ENCODE measurements around the gene SMCHD1.
"Not testable (repeated sequence)": the region's sequence is repeated elsewhere in the genome, so short reads cannot be mapped to it uniquely, and the experiment has no call there.

Gene SMCHD1

DNA sequence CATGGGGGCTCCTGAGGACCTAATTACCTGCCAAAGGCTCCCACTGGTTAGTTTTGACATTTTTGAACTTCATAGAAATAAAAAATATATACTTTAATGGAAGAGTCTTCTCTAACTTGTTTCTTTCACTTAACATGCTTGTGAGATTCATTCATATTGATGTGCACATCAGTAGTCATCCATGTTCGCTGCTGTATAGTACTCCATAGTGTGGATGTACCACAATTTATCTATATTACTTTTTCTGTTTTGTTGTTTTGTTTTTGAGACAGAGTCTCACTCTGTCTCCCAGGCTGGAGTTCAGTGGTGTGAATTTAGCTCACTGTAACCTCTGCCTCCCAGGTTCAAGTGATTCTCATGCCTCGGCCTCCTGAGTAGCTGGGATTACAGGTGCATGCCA is 168.4 kb downstream of the SMCHD1 start:
- DNase-seq, result no peak

DNA sequence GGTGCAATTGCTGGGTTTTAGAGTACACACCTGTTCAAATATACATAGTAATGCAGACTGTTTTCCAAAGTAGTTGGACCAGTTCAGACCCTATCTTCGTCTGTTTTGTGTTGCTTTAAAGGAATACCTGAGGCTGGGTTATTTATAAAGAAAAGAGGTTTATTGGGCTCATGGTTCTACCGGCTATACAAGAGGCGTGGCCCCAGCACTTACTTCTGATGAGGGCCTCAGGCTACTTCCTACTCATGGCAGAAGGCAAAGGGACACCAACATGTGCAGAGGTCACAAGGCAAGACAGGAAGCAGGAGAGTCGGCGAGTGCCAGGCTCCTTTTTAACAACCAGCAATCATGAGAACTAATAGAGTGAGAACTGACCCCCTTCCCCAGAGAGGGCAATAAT is 169.3 kb downstream of the SMCHD1 start:
- DNase-seq, result no peak

GRCh38 chr18:2825613-2826175 is 170.2 kb downstream of the SMCHD1 start:
- DNase-seq, result no peak

DNA sequence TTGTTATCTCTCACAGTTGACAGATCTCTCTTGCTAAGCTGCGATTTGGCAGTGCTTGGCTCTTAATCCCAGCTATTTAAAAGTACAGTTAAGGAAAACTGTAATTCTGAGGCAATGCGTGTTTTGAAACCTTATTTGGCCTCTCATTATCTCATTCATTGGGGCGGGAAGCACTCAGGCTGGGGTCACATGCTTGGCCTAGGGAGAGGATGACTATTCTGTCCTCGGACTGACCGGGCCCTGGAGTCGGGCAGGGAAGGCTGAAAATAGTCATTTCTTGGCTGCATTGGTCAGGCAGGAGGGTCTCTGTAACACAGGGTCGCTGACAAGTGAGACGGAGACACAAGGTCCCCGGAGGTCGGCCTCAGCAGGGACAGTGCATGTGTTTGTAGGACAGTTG is 171.1 kb downstream of the SMCHD1 start:
- DNase-seq, result no peak

GRCh38 chr18:2827061-2827460 is 171.5 kb downstream of the SMCHD1 start:
- DNase-seq, result no peak

GRCh38 chr18:2836118-2836517 is 180.6 kb downstream of the SMCHD1 start:
- not testable (repeated sequence) for DNase-seq

GRCh38 chr18:2837290-2837689 is 181.8 kb downstream of the SMCHD1 start:
- DNase-seq, result not testable (repeated sequence)

DNA sequence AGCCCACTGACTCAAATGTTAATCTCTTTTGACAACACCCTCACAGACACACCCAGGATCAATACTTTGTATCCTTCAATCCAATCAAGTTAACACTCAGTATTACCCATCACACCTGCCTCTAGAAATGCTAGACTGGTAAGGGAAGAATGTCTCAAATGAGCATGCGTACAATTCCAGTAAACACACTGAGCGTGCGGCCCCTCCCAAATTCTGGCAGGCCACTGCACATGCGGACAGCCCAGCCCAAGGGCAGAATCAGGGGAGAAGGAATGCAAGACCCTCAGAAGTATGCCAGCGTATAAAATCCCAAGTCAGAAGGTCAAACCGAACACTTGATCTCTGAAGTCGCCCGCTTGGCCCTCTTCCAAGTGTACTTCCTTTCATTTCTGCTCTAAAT is 183.7 kb downstream of the SMCHD1 start:
- no peak for DNase-seq

DNA sequence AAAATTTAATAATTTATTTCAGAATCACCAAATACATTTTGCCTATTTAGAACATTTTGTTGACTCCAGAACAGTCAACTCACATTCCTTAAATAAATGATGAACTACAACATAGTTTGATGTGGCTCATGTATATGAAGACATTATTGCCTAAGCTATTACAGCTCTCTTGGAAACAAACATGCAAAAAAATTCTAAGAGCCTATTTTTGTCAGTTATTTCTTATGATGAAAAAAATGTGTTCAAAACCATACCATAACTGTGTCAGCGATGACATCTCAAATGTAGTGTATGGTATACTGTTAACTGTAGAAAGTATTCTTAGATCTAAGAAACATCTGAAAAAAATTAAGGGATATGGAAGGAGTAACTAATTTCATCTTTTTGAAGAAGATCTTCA is 185.0 kb downstream of the SMCHD1 start:
- DNase-seq, result no peak

- DNase-seq, result no peak
Measured at GRCh38 chr18:2843146-2843545, 187.6 kb downstream of the SMCHD1 start.

DNA sequence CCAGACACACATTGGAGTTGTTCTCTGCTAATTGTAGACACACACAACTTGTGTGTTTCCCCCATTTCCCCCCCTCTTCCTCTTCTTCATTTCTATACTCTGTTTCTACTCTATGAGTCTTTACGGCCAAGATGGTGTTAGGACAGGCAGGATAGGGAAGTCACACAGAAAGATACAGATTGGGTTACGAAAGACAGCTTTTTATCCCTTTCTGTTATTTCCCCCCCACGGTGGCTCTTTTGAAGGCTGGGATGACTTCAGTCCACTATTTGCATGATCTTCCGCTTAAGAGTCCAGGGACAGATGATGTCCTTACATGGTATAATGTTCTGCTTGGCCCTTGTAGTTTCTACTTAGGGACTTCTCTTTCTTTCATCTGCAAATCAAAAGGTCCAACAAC is 189.6 kb downstream of the SMCHD1 start:
- no peak for DNase-seq

DNA sequence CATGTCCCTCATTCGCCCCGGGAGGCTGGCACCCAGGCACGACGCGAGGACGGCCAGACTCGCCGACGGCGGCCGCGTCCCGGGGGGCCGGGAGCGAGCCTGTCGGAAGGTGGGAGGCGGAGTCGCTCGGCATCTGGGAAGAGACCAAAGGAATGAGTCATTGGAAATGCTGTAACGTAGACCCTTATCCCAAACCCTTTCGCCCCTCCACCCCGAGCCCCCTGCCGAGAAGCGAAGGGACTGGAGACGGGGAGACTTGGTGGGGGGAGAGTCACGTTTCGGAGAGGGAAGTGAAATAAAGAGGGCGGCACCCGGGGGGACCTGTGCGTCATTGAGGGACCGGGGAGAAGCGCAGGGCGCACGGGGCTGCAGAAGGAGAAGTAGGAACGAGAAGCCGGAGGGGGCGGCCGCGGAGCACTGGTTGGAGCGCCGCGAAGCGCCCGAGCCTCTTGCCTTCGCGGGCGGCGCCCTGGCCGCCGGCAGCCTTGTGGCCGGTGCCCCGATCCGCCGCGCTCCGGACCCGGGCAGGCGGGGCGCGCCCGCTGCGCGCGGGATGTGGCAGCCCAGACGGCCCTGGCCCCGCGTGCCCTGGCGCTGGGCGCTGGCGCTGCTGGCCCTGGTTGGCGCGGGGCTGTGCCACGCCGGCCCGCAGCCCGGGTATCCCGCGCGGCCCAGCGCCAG is 191.2 kb downstream of the SMCHD1 start, which contains the start of gene EMILIN2:
TSS of gene EMILIN2 (plus strand) at position 371 of the 681 bp plus-strand sequence. CDS start at position 554, 183 bp downstream.
- DNase-seq, result no peak

DNA sequence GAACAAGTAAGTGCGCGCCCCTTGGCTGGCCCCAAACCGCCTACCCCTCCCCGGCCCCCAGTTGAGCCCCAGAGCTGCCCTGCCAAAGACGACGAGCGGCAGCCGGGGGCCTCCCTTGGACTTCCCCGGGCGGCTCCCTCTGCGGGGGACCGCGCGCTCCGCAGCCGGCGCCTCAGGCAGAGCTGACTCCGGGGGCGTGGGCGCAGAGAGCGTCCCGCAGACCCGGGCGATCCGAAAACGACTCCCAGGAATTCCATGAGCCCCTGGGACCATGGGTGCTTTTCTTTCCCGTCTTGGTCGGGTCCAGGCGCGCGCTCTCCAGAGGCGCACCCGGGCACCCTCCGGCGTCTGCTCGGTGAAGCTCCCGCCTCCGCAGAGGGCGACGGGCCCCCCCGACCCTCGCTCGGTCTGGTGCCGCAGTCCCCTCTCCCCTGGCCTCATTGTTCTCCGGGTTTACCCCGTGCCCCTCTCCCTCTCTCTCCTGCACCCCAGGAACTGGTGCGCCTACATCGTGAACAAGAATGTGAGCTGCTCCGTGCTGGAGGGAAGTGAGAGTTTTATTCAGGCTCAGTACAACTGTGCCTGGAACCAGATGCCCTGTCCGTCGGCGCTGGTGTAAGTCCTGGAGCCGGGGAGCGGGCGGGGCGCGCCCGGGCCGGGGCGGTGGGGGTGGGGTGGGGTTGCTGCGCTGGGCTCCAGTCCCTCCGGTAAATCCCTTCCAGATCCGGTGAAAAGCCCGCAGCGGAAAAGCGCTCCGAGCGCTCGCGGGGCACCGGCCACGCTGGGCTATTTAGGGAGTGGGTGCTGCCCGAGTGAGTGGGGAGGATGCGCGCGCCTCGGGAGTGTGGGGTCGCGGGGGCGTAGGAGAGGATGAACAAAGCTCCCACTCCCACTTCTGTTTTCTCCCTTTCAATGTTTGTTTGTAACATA is 192.1 kb downstream of the SMCHD1 start:
- DNase-seq, result no peak

DNA sequence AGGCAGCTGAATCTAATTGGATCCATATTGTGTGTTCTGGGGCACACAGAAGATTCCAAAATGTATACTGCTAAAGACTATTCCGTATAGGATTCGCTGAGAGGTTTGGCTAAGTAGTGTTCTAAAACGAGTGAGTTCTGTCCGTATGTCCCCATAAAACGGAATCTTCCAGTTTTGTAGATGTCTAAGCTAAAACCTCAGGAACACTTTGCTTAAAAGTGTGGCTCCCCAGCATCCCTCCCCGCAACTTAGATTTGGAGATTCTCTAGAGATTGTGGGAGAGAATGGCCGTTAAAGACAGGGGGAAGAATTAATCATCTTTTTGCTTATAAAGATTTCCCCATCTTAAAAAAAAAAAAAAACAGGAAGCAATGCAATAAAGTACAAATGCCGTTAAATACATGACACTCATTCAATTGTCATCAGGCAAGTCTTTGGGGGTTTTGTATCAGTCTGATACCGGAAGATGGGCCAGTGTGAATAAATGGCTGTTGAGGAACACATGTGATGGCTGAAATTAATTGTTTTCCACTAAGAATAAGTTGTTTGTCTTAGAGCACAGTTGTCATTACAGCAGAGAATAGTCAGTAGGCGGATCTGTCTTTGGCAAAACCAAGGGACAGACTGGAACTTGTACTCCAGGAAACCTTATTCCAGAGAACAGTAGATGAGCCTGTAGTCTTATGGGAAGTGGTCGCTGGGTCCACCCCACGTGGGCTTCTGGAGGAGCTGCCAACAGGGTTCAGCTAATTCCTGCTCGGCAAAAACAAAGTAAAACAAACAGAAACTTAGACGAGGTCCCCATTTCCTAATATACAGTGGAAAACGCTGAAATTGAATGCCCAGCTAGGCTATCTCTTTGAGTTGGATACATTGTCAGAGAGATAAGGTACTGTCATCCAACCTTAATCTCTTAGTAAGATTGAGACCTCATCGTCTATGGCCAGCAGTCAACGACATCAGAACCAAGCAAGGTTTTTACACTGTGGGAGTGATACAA is 193.0 kb downstream of the SMCHD1 start:
- no peak for DNase-seq

DNA sequence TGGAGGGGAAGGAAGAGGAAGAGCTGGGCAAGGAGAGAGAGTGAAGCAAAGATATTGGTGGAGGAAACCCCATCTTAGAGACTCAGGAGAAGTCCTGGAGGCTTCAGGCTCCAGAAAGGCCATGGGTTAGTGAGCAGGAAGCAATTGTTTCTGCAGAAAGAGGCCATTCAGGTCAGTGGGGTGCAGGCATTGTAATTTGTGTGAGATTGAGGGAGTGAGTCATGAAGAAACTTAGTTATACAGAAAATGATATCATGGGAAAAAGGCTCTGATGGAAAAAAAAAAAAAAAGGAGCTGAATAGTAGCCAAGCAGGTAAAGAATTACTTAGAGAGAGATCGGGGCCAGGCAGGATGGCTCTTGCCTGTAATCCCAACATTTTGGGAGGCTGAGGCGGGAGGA is 195.3 kb downstream of the SMCHD1 start:
- DNase-seq, result no peak

GRCh38 chr18:2851771-2852170 is 196.2 kb downstream of the SMCHD1 start:
- DNase-seq, result no peak

GRCh38 chr18:2852460-2852859 is 196.9 kb downstream of the SMCHD1 start:
- not testable (repeated sequence) for DNase-seq

DNA sequence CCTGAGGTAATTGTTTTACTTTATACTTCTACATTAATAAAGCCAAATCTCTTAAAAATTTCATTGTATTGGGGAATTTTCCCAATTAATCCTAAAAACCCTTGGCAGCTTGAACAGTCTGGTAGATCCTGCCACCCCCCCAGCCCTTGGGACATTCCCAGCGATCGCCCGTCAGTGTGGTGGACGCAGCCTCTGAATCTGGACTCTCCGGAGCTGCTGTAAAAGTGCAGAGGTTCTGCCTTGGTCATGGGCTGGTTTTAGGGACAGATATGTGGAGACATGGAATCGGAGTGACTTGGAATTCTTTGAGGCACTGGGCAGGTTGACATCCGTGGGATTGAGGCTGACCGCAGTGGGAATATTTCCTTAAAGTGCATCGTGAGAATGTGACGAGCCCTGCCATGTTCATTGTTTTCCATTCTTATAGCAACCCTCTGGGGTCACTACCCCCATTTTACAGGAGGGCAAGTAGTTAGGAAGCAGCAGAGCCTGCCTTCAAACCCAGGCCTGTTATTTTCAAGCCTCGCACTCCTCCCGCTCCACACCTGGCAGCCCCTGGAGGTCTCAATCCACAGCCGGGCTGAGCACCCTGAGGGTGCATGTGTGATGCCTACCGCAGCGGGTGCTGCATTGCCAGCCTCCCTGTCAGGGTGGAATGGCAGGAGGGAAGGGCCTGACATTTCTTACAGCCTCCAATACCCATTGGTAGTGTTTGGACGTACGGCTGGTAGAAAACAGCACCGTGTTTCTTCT is 197.8 kb downstream of the SMCHD1 start:
- no peak for DNase-seq

DNA sequence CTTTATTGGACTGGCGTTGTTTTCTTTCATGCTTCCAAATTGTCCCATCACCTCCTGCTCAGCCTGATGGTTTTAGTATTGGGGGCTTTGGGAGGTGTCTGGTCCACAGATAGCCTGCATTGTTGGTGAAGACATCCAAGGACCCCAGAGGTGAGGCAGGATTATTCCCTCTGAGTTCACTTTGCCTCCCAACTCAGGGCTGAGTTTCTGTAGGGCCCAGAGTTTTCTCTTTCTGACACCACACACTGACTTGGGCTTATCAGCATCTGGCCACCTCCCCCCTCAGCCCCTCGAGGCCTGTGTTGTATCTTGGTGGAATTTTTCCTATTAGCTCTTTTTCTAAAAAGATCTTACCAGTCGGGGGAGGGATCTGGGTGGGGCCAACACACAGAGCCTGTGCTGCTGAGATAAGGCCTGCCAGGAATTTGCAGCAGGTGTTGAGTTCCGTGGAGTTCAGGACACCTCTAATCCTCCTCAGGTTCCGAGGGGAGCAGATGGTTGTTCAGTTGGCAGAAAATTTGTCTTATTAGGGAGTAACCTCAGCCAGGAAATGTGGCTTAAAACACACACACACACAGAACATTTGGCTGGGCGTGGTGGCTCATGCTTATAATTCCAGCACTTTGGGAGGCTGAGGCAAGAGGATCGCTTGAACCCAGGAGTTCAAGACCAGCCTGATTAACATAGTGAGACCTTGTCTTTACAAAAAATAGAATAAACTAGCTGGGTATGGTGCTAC is 198.6 kb downstream of the SMCHD1 start:
- no peak for DNase-seq
